HG03066 (cell line): ENCODE data around the gene CAPG.
"Not testable (repeated sequence)": the region's sequence is repeated elsewhere in the genome, so short reads cannot be mapped to it uniquely, and the experiment has no call there.

ENCODE experiments used
- ATAC-seq: cut with Tn5 transposase; IDR thresholded peaks from one replicate; pipeline ENCODE4 v1.9.1; 2021; ENCODE audit warnings: low read depth; ENCODE audit not compliant: unreplicated experiment

The CAPG gene

DNA sequence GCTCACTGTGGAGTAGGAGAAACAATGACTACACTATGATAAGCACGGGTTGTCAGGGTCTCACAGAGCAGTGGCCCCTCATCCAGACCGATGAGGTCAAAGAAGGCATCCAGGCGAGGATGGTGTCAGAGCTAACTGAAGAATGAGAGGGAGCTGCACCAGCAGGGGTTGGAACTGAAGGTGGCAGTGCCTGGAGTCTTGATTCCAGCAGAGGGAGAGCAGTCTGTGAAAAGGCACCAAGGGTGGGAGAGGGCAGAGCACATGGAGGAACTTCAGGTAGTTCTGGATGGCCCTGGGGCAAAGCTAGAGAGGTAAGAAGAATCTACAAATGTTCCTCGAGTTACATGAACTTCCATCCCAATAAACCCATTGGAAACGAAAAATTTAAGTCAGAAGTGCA is 43.0 kb downstream of the CAPG start:
- no peak for ATAC-seq

DNA sequence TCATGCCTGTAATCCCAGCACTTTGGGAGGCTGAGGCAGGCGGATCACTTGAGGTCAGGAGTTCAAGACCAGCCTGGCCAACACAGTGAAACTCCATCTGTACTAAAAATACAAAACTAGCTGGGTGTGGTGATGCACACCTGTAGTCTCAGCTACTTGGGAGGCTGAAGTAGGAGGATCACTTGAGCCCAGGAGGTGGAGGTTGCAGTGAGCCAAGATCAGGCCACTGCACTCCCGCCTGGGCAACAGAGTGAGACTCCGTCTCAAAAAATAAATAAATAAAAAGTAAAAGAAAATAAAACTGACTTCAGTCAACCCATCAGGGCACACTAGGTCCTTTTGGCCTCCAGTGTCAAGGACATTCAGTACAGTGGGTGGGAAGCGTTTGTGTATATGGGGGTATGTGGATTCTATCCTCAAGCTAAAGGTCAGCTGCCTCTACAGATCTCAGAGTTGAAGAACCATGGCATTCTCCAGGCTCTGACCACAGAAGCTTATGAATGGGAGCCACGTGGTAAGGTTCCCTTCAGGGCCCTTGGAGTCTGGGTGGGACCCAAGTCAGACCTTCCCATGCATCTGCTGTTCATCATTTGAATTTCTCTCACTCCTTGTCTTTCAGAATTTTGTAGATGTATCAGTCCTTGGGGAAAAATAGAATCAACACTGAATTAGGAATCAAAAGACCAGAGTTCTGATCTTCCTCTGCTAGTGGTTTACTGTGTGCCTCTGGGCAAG is 47.3 kb downstream of the CAPG start:
- ATAC-seq: not testable (repeated sequence)

DNA sequence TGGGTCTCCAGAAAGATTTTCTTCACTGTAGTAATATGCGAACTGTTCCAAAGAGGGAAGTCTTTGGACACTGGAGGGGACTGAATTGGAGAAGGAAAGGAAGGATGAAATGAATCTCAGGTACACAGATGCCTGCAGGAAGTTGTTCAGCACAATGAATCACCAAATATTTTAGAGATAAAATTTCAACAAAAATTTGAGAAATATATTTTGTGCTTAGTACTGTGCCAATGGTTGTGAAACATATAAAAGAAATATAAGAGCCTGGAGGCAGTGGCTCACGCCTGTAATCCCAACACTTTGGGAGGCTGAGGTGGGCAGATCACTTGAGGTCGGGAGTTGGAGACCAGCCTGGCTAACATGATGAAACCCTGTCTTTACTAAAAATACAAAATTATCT is 52.4 kb downstream of the CAPG start:
- ATAC-seq: no peak

DNA sequence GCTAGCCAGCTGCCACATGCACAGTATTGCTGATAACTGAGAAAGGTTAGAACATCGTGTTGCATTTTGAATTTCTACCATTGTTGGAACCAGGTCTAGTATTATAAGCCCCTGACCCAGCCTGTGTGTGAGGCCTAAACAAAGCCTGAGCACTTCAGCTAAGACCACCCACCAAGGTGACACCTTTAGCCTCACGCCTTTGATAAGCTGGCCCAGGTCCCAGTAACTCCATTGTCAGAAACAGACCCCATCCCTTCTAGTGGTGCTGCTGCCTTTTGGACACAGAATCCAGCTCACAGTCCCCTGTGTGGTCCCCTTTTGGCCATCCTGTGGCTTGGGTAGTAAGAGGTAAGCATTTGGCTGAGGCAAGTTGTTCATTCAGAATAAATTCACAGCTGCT is 54.0 kb downstream of the CAPG start:
- ATAC-seq: no peak

DNA sequence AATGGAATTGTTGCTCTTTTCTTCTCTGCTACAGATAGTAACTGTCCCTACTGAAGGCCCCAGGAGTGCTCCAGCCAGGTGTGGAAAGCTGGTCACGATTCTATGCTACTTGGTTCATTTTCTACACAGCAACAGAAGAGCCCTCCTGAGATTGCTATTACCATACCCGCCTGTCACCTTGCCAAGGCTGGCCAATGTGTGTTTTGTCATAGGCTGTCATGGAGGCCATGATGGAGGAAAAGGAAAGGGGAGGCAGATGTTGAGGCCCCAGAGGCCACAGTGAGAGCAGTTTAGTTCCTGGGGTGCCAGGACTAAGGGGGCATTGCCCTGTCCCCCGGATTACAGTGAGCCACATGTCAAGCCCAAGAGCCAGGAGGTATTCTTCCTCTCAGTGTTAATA is 54.6 kb downstream of the CAPG start:
- ATAC-seq: no peak

DNA sequence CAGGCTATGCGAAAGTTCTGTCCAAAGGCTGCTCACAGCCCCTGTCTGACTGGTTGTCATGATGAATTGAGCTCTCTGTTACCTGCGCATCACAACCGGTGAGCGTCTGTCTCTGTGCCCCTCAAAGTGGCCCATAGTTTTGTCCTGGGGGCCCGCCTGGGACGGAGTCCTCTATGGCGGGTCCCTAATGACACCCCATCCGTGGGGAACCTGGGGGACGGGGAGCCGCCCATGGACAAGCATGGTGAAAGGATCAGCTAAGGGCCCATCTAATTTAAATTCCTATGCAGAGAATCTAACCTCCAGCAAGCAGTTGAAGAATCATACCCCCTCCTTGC is 55.1 kb downstream of the CAPG start:
- ATAC-seq: peak; percentile 4

DNA sequence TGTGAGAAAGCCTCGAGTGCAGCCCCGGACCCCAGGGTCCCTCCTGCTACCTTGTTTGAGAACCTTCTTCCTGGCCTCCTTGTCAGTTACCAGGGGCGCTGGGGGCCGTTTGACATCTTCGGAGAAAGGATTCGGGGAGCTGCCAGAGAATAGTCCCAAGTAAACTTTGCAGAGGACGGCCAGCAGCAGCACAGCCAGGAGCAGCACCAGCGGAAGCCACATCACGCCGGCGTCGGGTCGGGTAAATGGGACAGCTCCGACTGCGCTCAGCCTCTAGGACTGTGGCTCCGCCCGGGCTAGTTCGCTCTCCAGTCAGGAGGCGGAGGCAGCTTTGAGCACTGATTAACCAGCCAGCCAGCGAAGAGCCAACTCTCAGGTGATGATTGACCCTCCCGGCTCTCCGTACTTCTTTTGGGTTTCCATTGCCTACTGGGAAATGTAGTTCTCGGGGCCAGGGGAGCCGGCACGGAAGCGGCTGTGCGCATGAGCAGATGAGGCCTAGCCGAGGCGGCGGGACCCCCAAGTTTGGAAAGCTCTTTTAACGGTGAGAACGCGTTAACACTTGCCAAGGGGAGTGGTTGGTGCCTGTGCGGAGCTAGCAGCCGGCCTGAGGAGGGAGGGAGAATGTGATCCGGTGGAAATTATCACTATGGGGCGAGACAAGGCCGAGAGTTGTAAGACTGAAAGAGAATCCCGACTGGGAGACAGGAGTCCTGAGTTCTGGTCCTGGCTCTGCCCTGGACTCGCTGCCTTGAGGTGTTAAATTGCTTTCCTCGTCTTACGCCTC is 55.7 kb downstream of the CAPG start, which contains the start of the genes ELMOD3 and RETSAT:
ELMOD3 (plus strand) TSS at position 484 of the 787 bp plus-strand sequence. CDS start 2,430 bp downstream, outside the sequence.
RETSAT (minus strand) TSS at position 243 of the 787 bp plus-strand sequence; CDS start at position 222, 21 bp downstream.
- ATAC-seq: peak; percentile 98

DNA sequence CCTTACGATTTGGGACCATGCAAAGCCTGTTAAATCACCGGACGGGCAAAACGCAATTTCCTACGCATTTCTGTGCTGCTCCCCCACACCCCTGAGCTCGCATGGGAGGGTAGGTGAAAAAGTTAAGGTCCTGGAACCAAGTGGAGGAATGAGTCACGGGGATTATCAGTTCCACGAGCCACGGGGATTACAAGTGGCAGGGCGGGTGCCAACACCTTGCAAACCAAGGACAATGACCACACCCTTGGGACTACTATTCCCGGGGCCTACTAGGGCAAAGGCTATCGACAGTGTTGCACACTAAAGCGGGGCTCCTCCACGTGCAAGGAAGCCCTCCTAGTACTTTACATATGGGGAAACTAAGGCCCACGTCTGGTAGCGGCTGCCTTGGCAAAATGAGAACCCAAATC is 56.3 kb downstream of the CAPG start:
- peak; percentile 14 for ATAC-seq

DNA sequence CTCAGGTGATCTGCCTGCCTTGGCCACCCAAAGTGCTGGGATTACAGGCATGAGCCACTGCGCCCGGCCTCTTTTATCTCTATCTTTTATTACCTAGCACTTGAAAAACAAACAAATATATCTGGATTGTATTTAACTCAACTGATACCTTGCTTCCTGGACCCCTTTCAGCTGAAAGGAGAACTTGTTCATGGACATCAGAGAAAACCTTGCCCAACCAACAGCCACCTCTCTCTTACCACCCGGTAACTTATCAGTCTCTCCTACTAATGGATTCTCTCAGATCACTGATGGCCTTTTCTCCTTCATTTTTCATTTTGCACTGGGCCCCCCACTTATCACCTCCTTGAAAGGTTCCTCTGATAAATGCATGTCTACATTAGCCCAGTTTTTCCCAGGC is 62.6 kb downstream of the CAPG start:
- ATAC-seq: no peak
